ENCODE results near the gene TMEM8B. TPM values are rescaled to one million over a fixed set of nuclear protein-coding genes. Genes with fewer than 3 reads are reported as not detected.
A peak's percentile ranks its signal among the peaks of the same experiment; 100 is the strongest.

The TMEM8B gene
- polyA plus RNA-seq, 1 donor (not counting 4 experiments of a cell fraction or from before 2014, with no cell fraction given): 1.3 TPM

DNA sequence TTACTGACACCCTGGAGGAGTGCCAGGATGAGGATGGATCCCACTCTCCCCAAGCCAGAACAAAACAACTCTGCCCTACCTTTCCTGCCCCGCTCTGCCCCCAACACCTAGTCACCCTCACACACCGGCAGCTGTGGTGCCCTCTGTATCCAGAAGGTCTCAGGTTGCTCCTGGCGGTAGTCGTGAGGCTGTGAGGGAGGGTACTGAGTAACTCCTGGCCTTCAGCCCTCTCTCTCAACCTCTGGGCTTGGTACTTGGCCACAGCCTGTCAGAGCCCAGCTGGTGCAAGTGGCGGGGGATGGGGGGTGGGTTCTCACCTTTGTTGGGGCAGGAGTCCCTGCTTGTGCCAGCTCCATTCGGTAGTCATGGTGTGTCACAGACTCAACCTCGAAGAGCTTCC, 18.9 kb upstream of the TMEM8B start:
- Histone ChIP-seq H3K4me3 (ENCODE audit: control insufficient read depth in 2 of 3, extremely low read depth in 1 of 3, insufficient read depth in 2 of 3, low read depth in 1 of 3, low read length in 3 of 3) (no peak overlapping the region), H3K27ac (ENCODE audit: control insufficient read depth, insufficient read depth, low read length) (no peak overlapping the region), H3K9me1 (ENCODE audit: control insufficient read depth, extremely low read depth, insufficient read depth, low read length) (no peaks in the 10 kb centered on the region), H3K36me3 (ENCODE audit: control insufficient read depth in 2 of 2, extremely low read depth in 1 of 2, insufficient read depth in 2 of 2, low read length in 2 of 2) (no peaks in the 10 kb centered on the region), H3K4me1 (ENCODE audit: control insufficient read depth, extremely low read depth, insufficient read depth, low read length) (peaks cover 18% of the 10 kb centered on the region), H3K9ac (ENCODE audit: control insufficient read depth, extremely low read depth, insufficient read depth, low read length) (no peak overlapping the region), H3K79me2 (ENCODE audit: control insufficient read depth, insufficient read depth, low read length) (no peaks in the 10 kb centered on the region), H3K4me2 (ENCODE audit: control insufficient read depth, extremely low read depth, insufficient read depth, low read depth, low read length) (no peak overlapping the region), H2AFZ (ENCODE audit: control insufficient read depth, low read length) (no peak overlapping the region), H3K27me3 (ENCODE audit: control insufficient read depth, extremely low read depth, insufficient read depth, low read length) (no peaks in the 10 kb centered on the region), H4K20me1 (ENCODE audit: control insufficient read depth, extremely low read depth, insufficient read depth, low read length) (no peaks in the 10 kb centered on the region), H3K9me3 (ENCODE audit: control insufficient read depth, low read depth, low read length) (no peaks in the 10 kb centered on the region)
- dilution Hi-C loops (cut with MboI; ENCODE audit: extremely low pct_ligation_motif_present, low sequenced_read_pairs): no loop called here
- TF ChIP-seq, protein P1, sequence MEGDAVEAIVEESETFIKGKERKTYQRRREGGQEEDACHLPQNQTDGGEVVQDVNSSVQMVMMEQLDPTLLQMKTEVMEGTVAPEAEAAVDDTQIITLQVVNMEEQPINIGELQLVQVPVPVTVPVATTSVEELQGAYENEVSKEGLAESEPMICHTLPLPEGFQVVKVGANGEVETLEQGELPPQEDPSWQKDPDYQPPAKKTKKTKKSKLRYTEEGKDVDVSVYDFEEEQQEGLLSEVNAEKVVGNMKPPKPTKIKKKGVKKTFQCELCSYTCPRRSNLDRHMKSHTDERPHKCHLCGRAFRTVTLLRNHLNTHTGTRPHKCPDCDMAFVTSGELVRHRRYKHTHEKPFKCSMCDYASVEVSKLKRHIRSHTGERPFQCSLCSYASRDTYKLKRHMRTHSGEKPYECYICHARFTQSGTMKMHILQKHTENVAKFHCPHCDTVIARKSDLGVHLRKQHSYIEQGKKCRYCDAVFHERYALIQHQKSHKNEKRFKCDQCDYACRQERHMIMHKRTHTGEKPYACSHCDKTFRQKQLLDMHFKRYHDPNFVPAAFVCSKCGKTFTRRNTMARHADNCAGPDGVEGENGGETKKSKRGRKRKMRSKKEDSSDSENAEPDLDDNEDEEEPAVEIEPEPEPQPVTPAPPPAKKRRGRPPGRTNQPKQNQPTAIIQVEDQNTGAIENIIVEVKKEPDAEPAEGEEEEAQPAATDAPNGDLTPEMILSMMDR (optimal IDR thresholded peaks at IDR 0.05 in 1 of 3, IDR thresholded peaks at IDR 0.05 in 1 of 3, conservative IDR thresholded peaks at IDR 0.05 in 1 of 3; ENCODE audit: extremely low read depth in 1 of 3, insufficient read depth in 2 of 3, low read length in 3 of 3): no peak
- no peak for TF ChIP-seq EZH2 (IDR thresholded peaks at IDR 0.05; ENCODE audit: low read length)
- FAIRE-seq (no peak), DNase-seq (ENCODE audit: low read depth, low spot score) (no peak)

DNA sequence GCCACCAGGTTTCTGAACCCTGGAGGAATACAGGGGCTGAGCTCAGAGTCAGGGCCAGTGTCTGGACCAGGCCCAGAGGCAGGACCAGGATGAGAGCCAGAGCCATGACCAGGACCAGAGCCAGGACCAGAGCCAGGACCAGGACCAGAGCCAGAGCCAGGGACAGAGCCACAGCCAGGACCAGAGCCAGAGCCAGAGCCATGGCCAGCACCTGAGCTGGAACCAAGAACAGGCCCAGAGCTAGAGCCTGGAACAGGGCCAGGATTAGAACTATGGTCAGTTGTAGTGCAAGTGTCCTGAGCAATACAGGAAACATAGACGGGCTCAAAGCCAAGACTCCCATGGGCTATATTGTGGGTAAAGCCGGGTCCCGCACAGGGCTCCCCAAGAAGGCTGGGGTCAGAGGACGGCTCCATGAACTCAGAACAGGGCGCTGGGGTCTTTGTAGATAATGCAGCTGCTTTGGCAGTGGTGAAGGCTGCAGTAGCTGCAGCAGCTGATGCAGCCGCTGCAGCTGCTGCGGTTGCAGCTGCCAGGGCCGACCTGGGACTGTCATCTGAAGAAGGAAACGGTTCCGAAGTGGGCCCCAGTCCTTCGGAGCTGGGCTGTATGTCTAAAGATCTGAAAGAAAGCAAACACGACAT, 17.5 kb upstream of the TMEM8B start:
- dilution Hi-C loops (cut with MboI; ENCODE audit: extremely low pct_ligation_motif_present, low sequenced_read_pairs): no loop called here
- H3K27me3 ChIP-seq (ENCODE audit: control insufficient read depth, extremely low read depth, insufficient read depth, low read length): no peaks in the 10 kb centered on the region
- no peaks in the 10 kb centered on the region for H3K9me3 ChIP-seq (ENCODE audit: control insufficient read depth, low read depth, low read length)
- FAIRE-seq (no peak), DNase-seq (ENCODE audit: low read depth, low spot score) (no peak)
- no peaks in the 10 kb centered on the region for H3K9me1 ChIP-seq (ENCODE audit: control insufficient read depth, extremely low read depth, insufficient read depth, low read length)
- no peak overlapping the region for H3K27ac ChIP-seq (ENCODE audit: control insufficient read depth, insufficient read depth, low read length)
- TF ChIP-seq EZH2 (IDR thresholded peaks at IDR 0.05; ENCODE audit: low read length): no peak
- TF ChIP-seq, protein P1 (optimal IDR thresholded peaks at IDR 0.05 in 1 of 3, IDR thresholded peaks at IDR 0.05 in 1 of 3, conservative IDR thresholded peaks at IDR 0.05 in 1 of 3; ENCODE audit: extremely low read depth in 1 of 3, insufficient read depth in 2 of 3, low read length in 3 of 3): no peak
- peak overlapping the region; percentile 20 for H3K9ac ChIP-seq (ENCODE audit: control insufficient read depth, extremely low read depth, insufficient read depth, low read length)
- H3K79me2 ChIP-seq (ENCODE audit: control insufficient read depth, insufficient read depth, low read length): no peaks in the 10 kb centered on the region
- peak overlapping the region; percentile 89 for H2AFZ ChIP-seq (ENCODE audit: control insufficient read depth, low read length)
- peaks cover 18% of the 10 kb centered on the region for H3K4me1 ChIP-seq (ENCODE audit: control insufficient read depth, extremely low read depth, insufficient read depth, low read length)
- peak overlapping the region; percentile 91 for H3K4me2 ChIP-seq (ENCODE audit: control insufficient read depth, extremely low read depth, insufficient read depth, low read depth, low read length)
- H4K20me1 ChIP-seq (ENCODE audit: control insufficient read depth, extremely low read depth, insufficient read depth, low read length): no peaks in the 10 kb centered on the region
- H3K36me3 ChIP-seq (ENCODE audit: control insufficient read depth in 2 of 2, extremely low read depth in 1 of 2, insufficient read depth in 2 of 2, low read length in 2 of 2): no peaks in the 10 kb centered on the region
- peak overlapping the region; percentile 0 to 65 (median 27) for H3K4me3 ChIP-seq (ENCODE audit: control insufficient read depth in 2 of 3, extremely low read depth in 1 of 3, insufficient read depth in 2 of 3, low read depth in 1 of 3, low read length in 3 of 3)
